ENCODE results near the gene MARF1. TPM values are rescaled to one million over a fixed set of nuclear protein-coding genes. Genes with fewer than 3 reads are reported as not detected.
"Not testable (repeated sequence)": the region's sequence is repeated elsewhere in the genome, so short reads cannot be mapped to it uniquely, and the experiment has no call there.

The MARF1 gene
- total RNA-seq, 4 donors from 2014 or later: 16.8 to 33.8 (median 19.2) TPM

- H3K4me3 ChIP-seq: peak overlapping the region in 3 of 4 donors; percentile 12 to 33 (median 23)
- 1 to 12% methylated on average over 20 of the region's 20 CpGs for WGBS, 2 donors
- peaks cover 0 to 57% (median 15%) of the 10 kb centered on the region in 3 donors for H3K36me3 ChIP-seq
- H3K9me3 ChIP-seq: no peaks in the 10 kb centered on the region
- H3K27ac ChIP-seq: peak overlapping the region; percentile 86 to 96 (median 92)
- DNase-seq: peak; percentile 58
- H3K27me3 ChIP-seq: no peaks in the 10 kb centered on the region
- intact Hi-C loops (cut with DNase I): loop anchor here (10.0 kb wide), 1 partner anchor 58 kb away; no protein-coding TSS in a partner anchor
- H3K4me1 ChIP-seq: peaks cover 19 to 58% (median 24%) of the 10 kb centered on the region in 3 donors
- TF ChIP-seq CTCF (IDR thresholded peaks at IDR 0.05) (no peak), POLR2A (IDR thresholded peaks at IDR 0.05) (peak in 2 of 4 donors; percentile 28 to 62)
Measured at GRCh38 chr16:15672514-15673167, 29.7 kb upstream of the MARF1 start.

DNA sequence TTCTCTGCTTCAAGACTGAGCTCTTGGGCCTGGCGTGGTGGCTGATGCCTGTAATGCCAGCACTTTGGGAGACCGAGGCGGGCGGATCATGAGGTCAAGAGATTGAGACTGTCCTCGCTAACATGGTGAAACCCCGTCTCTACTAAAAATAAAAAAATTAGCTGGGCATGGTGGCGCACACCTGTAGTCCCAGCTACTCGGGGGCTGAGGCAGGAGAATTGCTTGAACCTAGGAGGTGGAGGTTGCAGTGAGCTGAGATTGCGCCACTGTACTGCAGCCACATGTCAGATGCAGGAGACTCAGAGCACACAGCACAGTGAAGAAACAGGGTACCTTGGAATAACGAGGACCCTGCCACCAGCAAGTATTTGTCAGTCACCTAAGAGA, 29.2 kb upstream of the MARF1 start:
- peaks cover 19 to 58% (median 24%) of the 10 kb centered on the region in 3 donors for H3K4me1 ChIP-seq
- WGBS, 2 donors: 73 to 78% methylated on average over 6 to 10 of the region's 10 CpGs
- intact Hi-C loops (cut with DNase I): loop anchor here (10.0 kb wide), 1 partner anchor 57 kb away; no protein-coding TSS in a partner anchor

DNA sequence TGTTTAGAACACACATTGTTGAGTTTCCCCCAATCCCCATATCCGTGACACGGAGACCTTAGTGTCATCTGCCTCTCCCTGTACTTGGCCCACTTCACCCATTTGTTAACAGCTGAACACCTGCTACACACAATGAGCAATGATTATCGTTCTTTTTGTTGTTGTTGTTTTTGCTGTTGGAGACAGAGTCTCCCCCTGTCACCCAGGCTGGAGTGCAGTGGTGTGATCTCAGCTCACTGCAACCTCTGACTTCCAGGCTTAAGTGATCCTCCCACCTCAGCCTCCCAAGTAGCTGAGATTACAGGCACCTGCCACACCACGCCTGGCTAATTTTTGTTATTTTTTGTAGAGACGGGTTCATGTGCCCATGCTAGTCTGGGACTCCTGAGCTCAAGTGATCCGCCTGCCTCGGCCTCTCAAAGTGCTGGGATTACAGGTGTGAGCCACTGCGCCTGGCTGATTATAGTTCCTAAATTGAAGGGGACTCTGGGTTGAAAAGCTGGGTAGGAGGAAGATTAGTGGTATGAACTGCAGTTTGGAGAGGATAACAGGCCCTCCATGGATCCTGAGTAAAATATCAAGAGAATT, 28.7 kb upstream of the MARF1 start:
- Histone ChIP-seq H3K27ac (peak overlapping the region; percentile 86 to 96 (median 92)), H3K9me3 (no peaks in the 10 kb centered on the region), H3K36me3 (peaks cover 7 to 57% (median 16%) of the 10 kb centered on the region in 3 donors), H3K4me1 (peaks cover 19 to 55% (median 24%) of the 10 kb centered on the region in 3 donors), H3K4me3 (no peak overlapping the region), H3K27me3 (no peaks in the 10 kb centered on the region)
- intact Hi-C loops (cut with DNase I): loop anchor here (10.0 kb wide), 1 partner anchor 57 kb away; no protein-coding TSS in a partner anchor
- no peak for TF ChIP-seq POLR2A (IDR thresholded peaks at IDR 0.05)
- TF ChIP-seq CTCF (IDR thresholded peaks at IDR 0.05): no peak
- DNase-seq: no peak
- 87 to 92% methylated on average over 4 to 8 of the region's 8 CpGs for WGBS, 2 donors

More for the DNA sequence above, 29.2 kb upstream of the MARF1 start:
- not testable (repeated sequence) for H3K4me3 ChIP-seq, H3K9me3 ChIP-seq, DNase-seq, H3K27me3 ChIP-seq
- Histone ChIP-seq H3K36me3 (peaks cover 3 to 57% (median 15%) of the 10 kb centered on the region in 3 donors), H3K27ac (peak overlapping the region; percentile 86 to 96 (median 92))

DNA sequence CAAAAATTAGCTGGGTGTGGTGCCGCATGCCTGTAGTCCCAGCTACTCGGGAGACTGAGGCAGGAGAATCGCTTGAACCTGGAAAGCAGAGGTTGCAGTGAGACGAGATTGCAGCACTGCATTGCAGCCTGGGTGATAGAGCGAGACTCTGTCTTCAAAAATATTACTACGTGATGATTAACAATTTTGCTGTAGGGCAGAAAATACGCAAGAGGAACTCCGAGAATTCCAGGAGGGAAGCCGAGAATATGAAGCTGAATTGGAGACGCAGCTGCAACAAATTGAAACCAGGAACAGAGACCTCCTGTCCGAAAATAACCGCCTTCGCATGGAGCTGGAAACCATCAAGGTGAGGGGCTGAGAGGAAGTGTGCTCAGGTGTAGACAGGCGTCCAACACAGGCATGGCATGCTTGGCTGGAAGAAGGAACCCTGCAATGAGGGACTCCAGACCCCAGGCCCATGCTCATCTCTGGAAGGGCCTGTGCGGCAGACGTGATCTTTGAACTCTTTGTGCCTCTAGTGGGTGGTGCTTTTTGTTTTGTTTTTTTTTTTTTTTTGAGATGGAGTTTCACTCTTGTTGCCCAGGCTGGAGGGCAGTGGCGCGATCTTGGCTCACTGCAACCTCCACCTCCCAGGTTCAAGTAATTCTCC, 24.3 kb upstream of the MARF1 start:
- 87 to 91% methylated on average over 17 to 18 of the region's 18 CpGs for WGBS, 2 donors
- peaks cover 4 to 11% (median 5%) of the 10 kb centered on the region in 3 donors for H3K4me1 ChIP-seq
- no peak for DNase-seq
- no peak for TF ChIP-seq CTCF (IDR thresholded peaks at IDR 0.05)
- TF ChIP-seq POLR2A (IDR thresholded peaks at IDR 0.05): no peak
- H3K27ac ChIP-seq: no peak overlapping the region
- no peak overlapping the region for H3K4me3 ChIP-seq
- no peaks in the 10 kb centered on the region for H3K27me3 ChIP-seq
- intact Hi-C loops (cut with DNase I): no loop called here
- no peaks in the 10 kb centered on the region for H3K9me3 ChIP-seq
- H3K36me3 ChIP-seq: peaks cover 7 to 96% (median 31%) of the 10 kb centered on the region in 3 donors

DNA sequence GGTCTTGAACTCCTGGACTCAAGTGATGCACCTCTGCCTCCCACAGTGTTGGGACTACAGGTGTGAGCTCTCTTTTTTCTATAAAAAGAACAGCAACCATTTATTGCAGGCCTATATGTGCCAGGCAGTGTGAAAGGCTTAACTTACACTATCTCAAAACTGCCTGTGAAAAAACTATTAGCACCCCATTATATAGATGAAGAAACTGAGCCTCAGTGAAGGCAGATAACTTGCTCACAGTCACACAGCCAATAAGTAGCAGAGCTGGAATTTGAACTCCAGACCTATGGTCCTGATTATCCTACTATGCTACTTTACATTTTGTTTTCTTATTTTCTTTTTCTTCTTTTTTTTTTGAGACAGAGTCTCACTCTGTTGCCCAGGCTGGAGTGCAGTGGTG, 22.2 kb upstream of the MARF1 start:
- Histone ChIP-seq H3K27ac (no peak overlapping the region), H3K36me3 (peaks cover 7 to 95% (median 27%) of the 10 kb centered on the region in 3 donors), H3K4me1 (no peaks in the 10 kb centered on the region), H3K9me3 (no peaks in the 10 kb centered on the region), H3K27me3 (no peaks in the 10 kb centered on the region), H3K4me3 (no peak overlapping the region)
- DNase-seq: no peak
- intact Hi-C loops (cut with DNase I): no loop called here
- no peak for TF ChIP-seq CTCF (IDR thresholded peaks at IDR 0.05)
- TF ChIP-seq POLR2A (IDR thresholded peaks at IDR 0.05): no peak

Data from esophagus squamous epithelium (tissue), 5 donors.